ENCODE data around the gene SPTLC2.

DNA sequence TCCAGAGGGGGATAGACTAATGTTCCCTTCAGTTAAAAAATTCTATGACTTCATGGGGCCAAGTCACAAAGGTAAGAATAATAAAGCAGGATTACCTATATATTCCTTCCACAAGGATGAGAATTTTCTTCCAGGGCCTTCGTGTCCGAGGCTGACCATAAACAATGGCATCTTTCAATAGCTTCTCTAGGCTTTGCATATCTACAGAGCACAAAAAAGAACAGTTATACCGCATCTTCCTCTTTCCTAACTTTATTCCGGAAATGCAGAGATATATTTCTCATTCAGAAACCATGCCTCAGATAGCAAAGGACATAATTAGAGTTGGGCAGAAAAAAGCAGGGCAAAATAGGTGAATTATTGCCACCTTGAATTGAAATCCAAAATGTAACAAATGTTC, 59.5 kb downstream of the SPTLC2 start:
- TF ChIP-seq, protein P1, sequence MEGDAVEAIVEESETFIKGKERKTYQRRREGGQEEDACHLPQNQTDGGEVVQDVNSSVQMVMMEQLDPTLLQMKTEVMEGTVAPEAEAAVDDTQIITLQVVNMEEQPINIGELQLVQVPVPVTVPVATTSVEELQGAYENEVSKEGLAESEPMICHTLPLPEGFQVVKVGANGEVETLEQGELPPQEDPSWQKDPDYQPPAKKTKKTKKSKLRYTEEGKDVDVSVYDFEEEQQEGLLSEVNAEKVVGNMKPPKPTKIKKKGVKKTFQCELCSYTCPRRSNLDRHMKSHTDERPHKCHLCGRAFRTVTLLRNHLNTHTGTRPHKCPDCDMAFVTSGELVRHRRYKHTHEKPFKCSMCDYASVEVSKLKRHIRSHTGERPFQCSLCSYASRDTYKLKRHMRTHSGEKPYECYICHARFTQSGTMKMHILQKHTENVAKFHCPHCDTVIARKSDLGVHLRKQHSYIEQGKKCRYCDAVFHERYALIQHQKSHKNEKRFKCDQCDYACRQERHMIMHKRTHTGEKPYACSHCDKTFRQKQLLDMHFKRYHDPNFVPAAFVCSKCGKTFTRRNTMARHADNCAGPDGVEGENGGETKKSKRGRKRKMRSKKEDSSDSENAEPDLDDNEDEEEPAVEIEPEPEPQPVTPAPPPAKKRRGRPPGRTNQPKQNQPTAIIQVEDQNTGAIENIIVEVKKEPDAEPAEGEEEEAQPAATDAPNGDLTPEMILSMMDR (IDR thresholded peaks at IDR 0.05) = no peak
- TF ChIP-seq POLR2A (IDR thresholded peaks at IDR 0.05) = no peak

Data from suprapubic skin (tissue), 3 donors.